HepG2 (cell line): Measurements from ENCODE around the gene SDC1. TPM values are rescaled to one million over a fixed set of nuclear protein-coding genes. Genes with fewer than 3 reads are reported as not detected.

Experiments
- ATAC-seq: fragments of 200-7000 bp; cut with Tn5 transposase; 3 replicates; pipeline ENCODE4 v1.9.1; 2020; ENCODE audit warnings: mild to moderate bottlenecking, moderate library complexity
- BruUV-seq: library from RNA; stranded (reverse); fragments of 400-500 nt; replicated peaks from 2 replicates; lab custom pipeline; 2021; lab: Mats Ljungman, UMichigan
- CTCF ChIA-PET: fragments of 300-600 bp; formaldehyde crosslinking; extraction: SDS; loops from one replicate; lab custom pipeline; 2021; ENCODE audit warnings: low total read pairs, inconsistent platforms, low intra/inter-chr PET ratio; lab: Yijun Ruan, JAX
- POLR2A ChIA-PET: fragments of 350-600 bp; sonication (Branson Sonifier 250); formaldehyde crosslinking; loops from one replicate; lab custom pipeline; 2020; ENCODE audit warnings: antibody characterized with exemption, inconsistent platforms; lab: Yijun Ruan, JAX
- DNase-seq: peaks from one replicate; pipeline ENCODE4 v3.0.0-alpha.2; 2015; ENCODE audit warnings: low spot score
- FAIRE-seq: peaks from 3 replicates; lab custom pipeline; 2011; peaks lifted over from hg19 to GRCh38; lab: Jason Lieb, UNC
- H2AFZ ChIP-seq: one replicate; pipeline ENCODE4 v1.6.1; 2011; ENCODE audit warnings: low read length, inconsistent platforms
- H3K27ac ChIP-seq: fragments of 300-600 bp; 3 replicates; pipeline ENCODE4 v1.8.0; 2011; ENCODE audit warnings: mixed run types, mild to moderate bottlenecking, mixed read lengths, low read length, inconsistent platforms; ENCODE audit not compliant: insufficient read depth; ENCODE audit errors: extremely low read length
- H3K27me3 ChIP-seq, 2 experiments: fragments of 200-600 bp in 1 of 2; 2 replicates in 1 of 2; 3 replicates in 1 of 2; pipeline versions ENCODE4 v1.6.0 to v1.8.0; 2011; ENCODE audit warnings: low read length in 2 of 2, mild to moderate bottlenecking in 2 of 2, moderate library complexity in 2 of 2, inconsistent platforms in 1 of 2; ENCODE audit not compliant: insufficient read depth in 2 of 2, control insufficient read depth in 1 of 2
- H3K36me3 ChIP-seq, 2 experiments: fragments of 200-600 bp in 1 of 2; replicated peaks in 1 of 2; 2 replicates in 1 of 2; 3 replicates in 1 of 2; pipeline versions ENCODE4 v1.5.1 to v1.8.0; 2011; ENCODE audit warnings: low read length in 2 of 2, inconsistent platforms in 1 of 2; ENCODE audit not compliant: insufficient read depth in 2 of 2, control insufficient read depth in 1 of 2
- H3K4me1 ChIP-seq: 2 replicates; pipeline ENCODE4 v1.5.1; 2012; ENCODE audit warnings: low read length, inconsistent platforms; ENCODE audit not compliant: insufficient read depth
- H3K4me2 ChIP-seq: 2 replicates; pipeline ENCODE4 v1.6.0; 2011; ENCODE audit warnings: low read depth, low read length, inconsistent platforms
- H3K4me3 ChIP-seq, 3 experiments: fragments of 200-600 bp in 1 of 3; sonication (generic), shearing (Covaris generic) in 1 of 3; replicated peaks in 1 of 3; 2 replicates each; pipeline ENCODE4 v1.5.1; 2011 to 2016; ENCODE audit warnings: low read length in 3 of 3, inconsistent platforms in 2 of 3, low read depth in 2 of 3, mild to moderate bottlenecking in 2 of 3, control low read depth in 1 of 3, mixed read lengths in 1 of 3; ENCODE audit not compliant: insufficient read depth in 1 of 3
- H3K79me2 ChIP-seq: one replicate; pipeline ENCODE4 v1.6.1; 2011; ENCODE audit warnings: low read length, inconsistent platforms; ENCODE audit not compliant: insufficient read depth
- H3K9ac ChIP-seq: 2 replicates; pipeline ENCODE4 v1.6.0; 2011; ENCODE audit warnings: mild to moderate bottlenecking, low read depth, low read length, inconsistent platforms; ENCODE audit not compliant: insufficient read depth
- H3K9me3 ChIP-seq: 2 replicates; pipeline ENCODE4 v1.5.1; 2012; ENCODE audit warnings: mild to moderate bottlenecking, low read length
- H4K20me1 ChIP-seq: 2 replicates; pipeline ENCODE4 v1.6.0; 2011; ENCODE audit warnings: inconsistent platforms, mild to moderate bottlenecking, low read length, moderate library complexity; ENCODE audit not compliant: insufficient read depth
- CENPT ChIP-seq: sonication (generic); formaldehyde crosslinking; IDR thresholded peaks from 2 replicates; pipeline ENCODE4 v1.8.0; 2022; ENCODE audit warnings: low read depth, mild to moderate bottlenecking, moderate library complexity, missing genetic modification reagents
- EED ChIP-seq: sonication (generic); formaldehyde crosslinking; IDR thresholded peaks from 2 replicates; pipeline ENCODE4 v1.5.0; 2020; ENCODE audit warnings: mild to moderate bottlenecking, missing genetic modification reagents
- HOXA7 ChIP-seq: sonication (generic); formaldehyde crosslinking; IDR thresholded peaks from 2 replicates; pipeline ENCODE4 v1.8.1; 2022; ENCODE audit warnings: mild to moderate bottlenecking, missing genetic modification reagents, moderate library complexity
- MBNL3 ChIP-seq: fragments of 250-450 bp; sonication (Bioruptor Pico); conservative IDR thresholded peaks from 2 replicates; pipeline ENCODE4 v1.8.0; 2022; ENCODE audit warnings: mild to moderate bottlenecking, inconsistent platforms
- ONECUT2 ChIP-seq: sonication (generic); formaldehyde crosslinking; IDR thresholded peaks from 2 replicates; pipeline ENCODE4 v1.4.0; 2020; ENCODE audit warnings: missing genetic modification reagents
- POLR2AphosphoS2 ChIP-seq: IDR thresholded peaks from 2 replicates; pipeline ENCODE4 v1.6.1; 2011; ENCODE audit warnings: low read depth, low read length, improper control_type of control experiment
- POLR2G ChIP-seq: fragments of 200-400 bp; formaldehyde crosslinking; IDR thresholded peaks from 2 replicates; pipeline ENCODE4 v1.6.1; 2018; ENCODE audit warnings: mild to moderate bottlenecking, low read depth, low read length, moderate library complexity
- RFXAP ChIP-seq: sonication (generic); formaldehyde crosslinking; IDR thresholded peaks from 2 replicates; pipeline ENCODE4 v1.4.0; 2020; ENCODE audit warnings: missing genetic modification reagents, borderline replicate concordance
- ZMYM4 ChIP-seq: sonication (generic); formaldehyde crosslinking; IDR thresholded peaks from 2 replicates; pipeline ENCODE4 v1.8.1; 2023; ENCODE audit warnings: mild to moderate bottlenecking, missing genetic modification reagents
- ZNF317 ChIP-seq: sonication (generic); formaldehyde crosslinking; IDR thresholded peaks from 2 replicates; pipeline ENCODE4 v1.5.0; 2020; ENCODE audit warnings: mild to moderate bottlenecking, missing genetic modification reagents
- ZNF468 ChIP-seq: sonication (generic); formaldehyde crosslinking; IDR thresholded peaks from 2 replicates; pipeline ENCODE4 v1.8.0; 2022; ENCODE audit warnings: mild to moderate bottlenecking, moderate library complexity, missing genetic modification reagents
- ZNF749 ChIP-seq: sonication (generic); formaldehyde crosslinking; IDR thresholded peaks from 2 replicates; pipeline ENCODE4 v1.8.0; 2022; ENCODE audit warnings: mild to moderate bottlenecking, missing genetic modification reagents, moderate library complexity, borderline replicate concordance
- ZNF879 ChIP-seq: sonication (generic); formaldehyde crosslinking; IDR thresholded peaks from 2 replicates; pipeline ENCODE4 v1.8.1; 2023; ENCODE audit warnings: missing genetic modification reagents
- WGBS: methylation state at CpG from one replicate; pipeline ENCODE4 v1.1.6; 2017; ENCODE audit warnings: low lambda C conversion rate; 5-methylcytosine and 5-hydroxymethylcytosine counted together
- in situ Hi-C: cut with HindIII; loops from 2 replicates; pipeline ENCODE4 v1.10.0; 2017; ENCODE audit warnings: low pct_unique_long_range_greater_than_20kb; ENCODE audit not compliant: extremely low pct_ligation_motif_present
- intact Hi-C: fragments of 100-400 bp; cut with micrococcal nuclease; formaldehyde crosslinking; loops from one replicate; pipeline ENCODE4 v1.10.0; 2022; ENCODE audit not compliant: unreplicated experiment
- polyA plus RNA-seq, 8 experiments: library from polyadenylated mRNA; depleted of rRNA in 3 of 8; stranded (reverse) in 7 of 8; unstranded in 1 of 8; fragments of >200 nt; fragmentation: Illumina TruSeq in 4 of 8; extraction: Trizol in 4 of 8; gene quantifications; 2 replicates each; pipeline versions ENCODE4 v1.2.1 to v1.2.3, GENCODE V29; 2011 to 2016; ENCODE audit warnings: low read depth in 4 of 8, missing spikeins in 1 of 8, mixed read lengths in 1 of 8; ENCODE audit not compliant: insufficient read depth in 1 of 8
- total RNA-seq, 5 experiments: library from RNA; depleted of rRNA; stranded (reverse); fragments of >200 nt; fragmentation: Illumina TruSeq; extraction: Trizol; gene quantifications; 2 replicates each; pipeline ENCODE4 v1.2.3, GENCODE V29; 2016; ENCODE audit warnings: low read depth in 1 of 5
- TF ChIP-seq, protein P1 (sequence below): IDR thresholded peaks from 2 replicates; pipeline ENCODE4 v1.6.1; 2016; ENCODE audit warnings: missing compliant biosample characterization, missing genetic modification reagents, borderline replicate concordance
- TF ChIP-seq, protein P2 (sequence below): sonication (generic); formaldehyde crosslinking; IDR thresholded peaks from 2 replicates; pipeline ENCODE4 v1.8.0; 2022; ENCODE audit warnings: missing genetic modification reagents, mild to moderate bottlenecking, inconsistent platforms, borderline replicate concordance

SDC1 gene
- total and polyA plus RNA-seq, 2 of the 13 experiments (the other 11 are each of a cell fraction or from before 2014, with no cell fraction given) = 108 to 119 TPM

DNA sequence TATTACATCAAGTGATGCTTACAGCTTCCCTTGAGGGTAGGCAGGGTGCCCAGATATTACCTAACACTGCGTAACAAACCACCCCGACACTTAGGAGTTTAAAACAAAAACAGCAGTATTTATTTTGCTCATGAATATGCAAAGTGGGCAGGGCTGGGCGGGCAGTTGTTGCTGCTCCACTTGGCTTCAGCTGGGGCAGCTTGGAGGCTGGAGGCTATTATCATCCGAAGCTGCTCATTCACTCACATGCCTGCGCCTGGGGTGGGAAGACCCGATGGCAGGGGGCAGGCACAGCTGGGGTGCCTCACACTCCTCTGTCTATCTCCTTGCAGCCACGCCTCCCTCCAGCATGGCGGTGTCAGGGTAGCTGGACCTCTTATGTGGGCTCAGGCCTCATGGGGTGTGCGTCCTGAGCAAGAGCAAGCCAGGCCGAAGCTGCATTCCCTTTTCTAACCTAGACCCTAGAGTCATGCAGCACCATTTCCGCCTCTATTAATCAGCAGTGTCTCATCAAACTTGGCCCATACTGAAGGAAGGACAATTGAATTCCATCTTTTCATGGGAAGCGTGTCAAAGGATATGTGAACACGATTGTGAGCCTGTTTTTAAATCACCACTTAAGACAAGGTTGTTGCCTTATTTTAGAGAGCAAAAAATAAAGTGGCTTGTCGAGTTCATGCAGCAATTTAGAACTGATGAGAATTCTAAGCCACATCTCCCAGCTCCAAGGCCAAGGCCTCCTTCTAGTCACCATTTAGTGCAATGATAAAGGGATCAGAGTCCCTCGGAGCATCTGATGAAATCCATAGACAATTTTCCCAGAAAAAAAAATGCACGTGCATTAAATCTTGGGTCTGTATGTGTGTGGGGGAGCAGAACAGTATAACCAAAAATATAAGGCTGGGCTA, 54.9 kb downstream of the SDC1 start:
- Histone ChIP-seq H3K4me1 (peaks cover 68% of the 10 kb centered on the region), H3K27ac (no peak overlapping the region), H4K20me1 (no peaks in the 10 kb centered on the region), H3K27me3 (0 out of 5 replicates have a peak, but pooled peaks cover 0 to 1% of the 10 kb centered on the region in 2 experiments), H3K36me3 (no peaks in the 10 kb centered on the region)
- FAIRE-seq = no peak
- CTCF ChIA-PET = no interaction called here
- no peak for TF ChIP-seq ZMYM4 (CRISPR knock-in tag)
- no peak for TF ChIP-seq RFXAP (CRISPR knock-in tag)
- no peak for TF ChIP-seq POLR2G
- TF ChIP-seq, protein P1, sequence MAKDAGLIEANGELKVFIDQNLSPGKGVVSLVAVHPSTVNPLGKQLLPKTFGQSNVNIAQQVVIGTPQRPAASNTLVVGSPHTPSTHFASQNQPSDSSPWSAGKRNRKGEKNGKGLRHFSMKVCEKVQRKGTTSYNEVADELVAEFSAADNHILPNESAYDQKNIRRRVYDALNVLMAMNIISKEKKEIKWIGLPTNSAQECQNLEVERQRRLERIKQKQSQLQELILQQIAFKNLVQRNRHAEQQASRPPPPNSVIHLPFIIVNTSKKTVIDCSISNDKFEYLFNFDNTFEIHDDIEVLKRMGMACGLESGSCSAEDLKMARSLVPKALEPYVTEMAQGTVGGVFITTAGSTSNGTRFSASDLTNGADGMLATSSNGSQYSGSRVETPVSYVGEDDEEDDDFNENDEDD (CRISPR knock-in tag) = no peak
- no peak for TF ChIP-seq CENPT (CRISPR knock-in tag)
- TF ChIP-seq POLR2AphosphoS2 = no peak
- no peak for TF ChIP-seq ZNF749 (CRISPR knock-in tag)
- TF ChIP-seq, protein P2, sequence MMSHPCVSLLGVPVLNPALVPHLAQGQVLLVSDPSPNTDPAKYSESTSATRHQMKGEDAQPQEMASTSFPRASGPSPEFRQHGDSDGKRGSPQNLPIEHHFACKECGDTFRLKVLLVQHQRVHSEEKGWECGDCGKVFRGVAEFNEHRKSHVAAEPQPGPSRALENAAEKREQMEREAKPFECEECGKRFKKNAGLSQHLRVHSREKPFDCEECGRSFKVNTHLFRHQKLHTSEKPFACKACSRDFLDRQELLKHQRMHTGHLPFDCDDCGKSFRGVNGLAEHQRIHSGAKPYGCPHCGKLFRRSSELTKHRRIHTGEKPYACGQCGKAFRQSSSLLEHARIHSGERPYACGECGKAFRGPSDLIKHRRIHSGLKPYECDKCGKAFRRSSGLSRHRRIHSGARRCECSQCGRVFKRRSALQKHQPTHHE (CRISPR knock-in tag) = no peak
- TF ChIP-seq ZNF468 = no peak
- TF ChIP-seq EED (CRISPR knock-in tag) = no peak
- no peak for TF ChIP-seq MBNL3 (CRISPR knock-in tag)
- TF ChIP-seq HOXA7 (CRISPR knock-in tag) = no peak
- TF ChIP-seq ZNF317 (CRISPR knock-in tag) = no peak
- TF ChIP-seq ONECUT2 (CRISPR knock-in tag) = no peak
- TF ChIP-seq ZNF879 = no peak
- TF ChIP-seq, all 625 proteins: peak for 0
- WGBS = 69% methylated on average over 16 of the region's 16 CpGs
- POLR2A ChIA-PET = interaction anchor here (2.4 kb wide), 1 partner anchor 10 kb away, joined by 5 read pairs; no protein-coding TSS in a partner anchor
- intact Hi-C loops (loop anchor here (5.0 kb wide), 1 partner anchor 33 kb away; no protein-coding TSS in a partner anchor), in situ Hi-C loops (loop anchor here (5.0 kb wide), 1 partner anchor 33 kb away; no protein-coding TSS in a partner anchor)
- no peak overlapping the region for H3K9ac ChIP-seq
- H3K4me2 ChIP-seq = no peak overlapping the region
- DNase-seq (no peak), ATAC-seq (no peak)
- H2AFZ ChIP-seq = no peak overlapping the region
- BruUV-seq = no TSS peak
- H3K9me3 ChIP-seq = no peaks in the 10 kb centered on the region
- H3K4me3 ChIP-seq = no peak overlapping the region
- no peaks in the 10 kb centered on the region for H3K79me2 ChIP-seq
